ENCODE measurements around the gene CTSA.

DNA sequence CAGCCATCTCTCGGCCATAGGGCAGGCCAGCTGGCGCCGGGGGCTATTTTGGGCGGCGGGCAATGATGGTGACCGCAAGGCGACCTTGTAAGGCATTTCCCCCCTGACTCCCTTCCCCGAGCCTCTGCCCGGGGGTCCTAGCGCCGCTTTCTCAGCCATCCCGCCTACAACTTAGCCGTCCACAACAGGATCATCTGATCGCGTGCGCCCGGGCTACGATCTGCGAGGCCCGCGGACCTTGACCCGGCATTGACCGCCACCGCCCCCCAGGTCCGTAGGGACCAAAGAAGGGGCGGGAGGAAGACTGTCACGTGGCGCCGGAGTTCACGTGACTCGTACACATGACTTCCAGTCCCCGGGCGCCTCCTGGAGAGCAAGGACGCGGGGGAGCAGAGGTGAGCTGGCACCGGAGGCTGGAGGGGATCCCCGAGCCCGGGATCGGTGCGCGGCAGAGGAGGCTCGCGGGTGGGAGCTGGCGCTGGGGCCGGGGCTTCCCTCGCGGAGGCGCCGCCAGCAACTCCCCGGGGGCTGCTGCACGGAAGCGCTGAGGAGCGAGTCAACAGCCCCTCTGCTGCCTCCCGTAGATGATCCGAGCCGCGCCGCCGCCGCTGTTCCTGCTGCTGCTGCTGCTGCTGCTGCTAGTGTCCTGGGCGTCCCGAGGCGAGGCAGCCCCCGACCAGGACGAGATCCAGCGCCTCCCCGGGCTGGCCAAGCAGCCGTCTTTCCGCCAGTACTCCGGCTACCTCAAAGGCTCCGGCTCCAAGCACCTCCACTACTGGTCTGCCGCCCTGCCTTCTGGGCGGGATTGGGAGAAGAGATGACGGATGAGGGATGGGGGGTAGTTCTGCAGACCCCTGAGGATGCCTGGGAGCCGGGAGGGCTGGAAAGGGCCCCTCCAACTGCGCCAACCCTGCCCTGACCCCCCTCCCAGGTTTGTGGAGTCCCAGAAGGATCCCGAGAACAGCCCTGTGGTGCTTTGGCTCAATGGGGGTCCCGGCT, at the start of gene CTSA, which contains the start of gene NEURL2:
- TF ChIP-seq, protein P1, sequence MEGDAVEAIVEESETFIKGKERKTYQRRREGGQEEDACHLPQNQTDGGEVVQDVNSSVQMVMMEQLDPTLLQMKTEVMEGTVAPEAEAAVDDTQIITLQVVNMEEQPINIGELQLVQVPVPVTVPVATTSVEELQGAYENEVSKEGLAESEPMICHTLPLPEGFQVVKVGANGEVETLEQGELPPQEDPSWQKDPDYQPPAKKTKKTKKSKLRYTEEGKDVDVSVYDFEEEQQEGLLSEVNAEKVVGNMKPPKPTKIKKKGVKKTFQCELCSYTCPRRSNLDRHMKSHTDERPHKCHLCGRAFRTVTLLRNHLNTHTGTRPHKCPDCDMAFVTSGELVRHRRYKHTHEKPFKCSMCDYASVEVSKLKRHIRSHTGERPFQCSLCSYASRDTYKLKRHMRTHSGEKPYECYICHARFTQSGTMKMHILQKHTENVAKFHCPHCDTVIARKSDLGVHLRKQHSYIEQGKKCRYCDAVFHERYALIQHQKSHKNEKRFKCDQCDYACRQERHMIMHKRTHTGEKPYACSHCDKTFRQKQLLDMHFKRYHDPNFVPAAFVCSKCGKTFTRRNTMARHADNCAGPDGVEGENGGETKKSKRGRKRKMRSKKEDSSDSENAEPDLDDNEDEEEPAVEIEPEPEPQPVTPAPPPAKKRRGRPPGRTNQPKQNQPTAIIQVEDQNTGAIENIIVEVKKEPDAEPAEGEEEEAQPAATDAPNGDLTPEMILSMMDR (IDR thresholded peaks at IDR 0.05; ENCODE audit: low read depth, low read length): no peak
- TF ChIP-seq EZH2phosphoT487 (IDR thresholded peaks at IDR 0.05; ENCODE audit: low read depth): no peak

Data from OCI-LY3 (cell line).